KMS-11 (cell line): Measurements from ENCODE around the gene EGFL6.

Experiments
- H2AFZ ChIP-seq: fragments of 200-600 bp; sonication (generic); 2 replicates; pipeline ENCODE4 v1.6.1; 2016; ENCODE audit warnings: antibody characterized with exemption, mixed run types, low read depth
- H3K27ac ChIP-seq: fragments of 200-600 bp; sonication (generic); 2 replicates; pipeline ENCODE4 v1.6.1; 2016; ENCODE audit warnings: mild to moderate bottlenecking, mixed run types
- H3K27me3 ChIP-seq: fragments of 200-600 bp; sonication (generic); 2 replicates; pipeline ENCODE4 v1.6.1; 2017; ENCODE audit warnings: mild to moderate bottlenecking, low read depth, mixed run types, moderate library complexity; ENCODE audit not compliant: insufficient read depth
- H3K36me3 ChIP-seq: fragments of 200-600 bp; sonication (generic); 2 replicates; pipeline ENCODE4 v1.6.1; 2017; ENCODE audit warnings: mild to moderate bottlenecking, mixed run types; ENCODE audit not compliant: insufficient read depth
- H3K4me1 ChIP-seq: fragments of 200-600 bp; sonication (generic); 2 replicates; pipeline ENCODE4 v1.6.1; 2016; ENCODE audit warnings: mild to moderate bottlenecking, low read depth, mixed run types; ENCODE audit not compliant: poor library complexity, severe bottlenecking
- H3K4me2 ChIP-seq: fragments of 200-600 bp; sonication (generic); 2 replicates; pipeline ENCODE4 v1.7.0; 2016; ENCODE audit warnings: mild to moderate bottlenecking, mixed run types
- H3K4me3 ChIP-seq: fragments of 200-600 bp; sonication (generic); IDR thresholded peaks from 2 replicates; pipeline ENCODE4 v1.6.1; 2017; ENCODE audit warnings: low read depth, low read length, mixed read lengths; ENCODE audit not compliant: insufficient read depth
- H3K79me2 ChIP-seq: fragments of 200-600 bp; sonication (generic); 2 replicates; pipeline ENCODE4 v1.6.1; 2016; ENCODE audit warnings: low read depth, mixed run types; ENCODE audit not compliant: insufficient read depth
- H3K9ac ChIP-seq: fragments of 200-600 bp; sonication (generic); 2 replicates; pipeline ENCODE4 v1.6.1; 2016; ENCODE audit warnings: mild to moderate bottlenecking, mixed run types
- H4K20me1 ChIP-seq: fragments of 200-600 bp; sonication (generic); 2 replicates; pipeline ENCODE4 v1.6.1; 2016; ENCODE audit warnings: mild to moderate bottlenecking, mixed run types; ENCODE audit not compliant: insufficient read depth
- TF ChIP-seq, protein P1 (sequence below): fragments of 200-600 bp; sonication (generic); conservative IDR thresholded peaks from 2 replicates; pipeline ENCODE4 v1.6.1; 2017; ENCODE audit warnings: low read depth, mild to moderate bottlenecking, antibody characterized with exemption, low read length, moderate library complexity, mixed read lengths

The EGFL6 gene

DNA sequence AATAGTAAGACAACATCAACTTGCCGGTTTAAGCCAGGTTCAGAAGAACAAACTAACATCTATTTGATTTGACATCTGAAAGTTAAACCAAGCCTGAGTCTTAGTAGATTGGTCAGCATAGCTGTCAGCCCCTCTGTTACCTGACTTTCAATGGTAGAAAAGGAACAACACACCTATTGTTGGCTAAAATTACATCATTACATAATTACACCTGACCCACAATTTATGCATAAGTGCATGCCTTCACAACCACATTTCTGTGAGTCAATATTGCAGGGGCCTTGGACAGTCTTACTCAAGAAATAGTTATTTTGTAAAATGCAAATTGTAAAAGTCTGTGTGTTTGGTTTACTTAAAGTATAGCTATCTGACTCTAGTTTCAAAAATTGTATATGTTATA is 36.2 kb downstream of the EGFL6 start:
- no peaks in the 10 kb centered on the region for H4K20me1 ChIP-seq
- H3K27me3 ChIP-seq = no peaks in the 10 kb centered on the region
- H3K79me2 ChIP-seq = no peaks in the 10 kb centered on the region
- H3K4me1 ChIP-seq = no peaks in the 10 kb centered on the region
- H3K27ac ChIP-seq = no peak overlapping the region
- no peak overlapping the region for H3K4me2 ChIP-seq
- H3K9ac ChIP-seq = no peak overlapping the region
- no peak overlapping the region for H2AFZ ChIP-seq
- no peaks in the 10 kb centered on the region for H3K36me3 ChIP-seq
- TF ChIP-seq, protein P1, sequence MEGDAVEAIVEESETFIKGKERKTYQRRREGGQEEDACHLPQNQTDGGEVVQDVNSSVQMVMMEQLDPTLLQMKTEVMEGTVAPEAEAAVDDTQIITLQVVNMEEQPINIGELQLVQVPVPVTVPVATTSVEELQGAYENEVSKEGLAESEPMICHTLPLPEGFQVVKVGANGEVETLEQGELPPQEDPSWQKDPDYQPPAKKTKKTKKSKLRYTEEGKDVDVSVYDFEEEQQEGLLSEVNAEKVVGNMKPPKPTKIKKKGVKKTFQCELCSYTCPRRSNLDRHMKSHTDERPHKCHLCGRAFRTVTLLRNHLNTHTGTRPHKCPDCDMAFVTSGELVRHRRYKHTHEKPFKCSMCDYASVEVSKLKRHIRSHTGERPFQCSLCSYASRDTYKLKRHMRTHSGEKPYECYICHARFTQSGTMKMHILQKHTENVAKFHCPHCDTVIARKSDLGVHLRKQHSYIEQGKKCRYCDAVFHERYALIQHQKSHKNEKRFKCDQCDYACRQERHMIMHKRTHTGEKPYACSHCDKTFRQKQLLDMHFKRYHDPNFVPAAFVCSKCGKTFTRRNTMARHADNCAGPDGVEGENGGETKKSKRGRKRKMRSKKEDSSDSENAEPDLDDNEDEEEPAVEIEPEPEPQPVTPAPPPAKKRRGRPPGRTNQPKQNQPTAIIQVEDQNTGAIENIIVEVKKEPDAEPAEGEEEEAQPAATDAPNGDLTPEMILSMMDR = no peak
- H3K4me3 ChIP-seq = no peak overlapping the region

DNA sequence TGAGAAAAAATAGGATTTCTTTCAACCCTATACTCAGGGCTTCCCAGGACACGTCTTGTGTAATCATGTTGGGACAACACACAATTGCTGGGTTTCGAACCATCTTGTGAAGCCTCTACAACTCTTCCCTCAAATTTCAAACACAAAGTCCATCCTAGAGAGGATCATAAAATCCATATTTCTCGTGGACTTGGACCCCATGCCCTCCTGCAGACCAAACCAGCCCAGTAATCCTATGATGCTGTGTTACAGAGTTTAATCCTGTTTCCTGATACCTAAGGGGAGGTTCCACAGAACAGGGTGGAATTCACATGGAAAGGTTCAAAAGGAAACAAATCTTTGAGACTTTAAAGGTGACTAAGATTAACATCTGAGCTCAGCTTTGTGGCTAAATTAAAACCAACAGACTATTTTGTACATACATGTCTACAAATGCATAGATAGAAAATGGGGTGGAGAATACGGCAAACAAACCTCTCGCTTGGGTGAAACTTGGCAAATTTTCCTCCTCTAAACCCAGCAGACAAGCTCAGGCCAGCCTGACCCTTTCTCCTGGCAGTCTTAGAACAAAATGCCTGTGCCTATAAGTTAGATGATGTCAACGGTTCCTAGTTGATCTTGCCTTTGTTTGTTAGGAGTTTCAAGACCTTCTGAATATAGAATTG is 38.1 kb downstream of the EGFL6 start:
- Histone ChIP-seq H3K4me2 (no peak overlapping the region), H3K4me3 (no peak overlapping the region), H3K4me1 (no peaks in the 10 kb centered on the region), H3K9ac (no peak overlapping the region), H4K20me1 (no peaks in the 10 kb centered on the region), H2AFZ (no peak overlapping the region), H3K27me3 (no peaks in the 10 kb centered on the region), H3K36me3 (no peaks in the 10 kb centered on the region), H3K79me2 (no peaks in the 10 kb centered on the region), H3K27ac (no peak overlapping the region)
- TF ChIP-seq, protein P1 = no peak

DNA sequence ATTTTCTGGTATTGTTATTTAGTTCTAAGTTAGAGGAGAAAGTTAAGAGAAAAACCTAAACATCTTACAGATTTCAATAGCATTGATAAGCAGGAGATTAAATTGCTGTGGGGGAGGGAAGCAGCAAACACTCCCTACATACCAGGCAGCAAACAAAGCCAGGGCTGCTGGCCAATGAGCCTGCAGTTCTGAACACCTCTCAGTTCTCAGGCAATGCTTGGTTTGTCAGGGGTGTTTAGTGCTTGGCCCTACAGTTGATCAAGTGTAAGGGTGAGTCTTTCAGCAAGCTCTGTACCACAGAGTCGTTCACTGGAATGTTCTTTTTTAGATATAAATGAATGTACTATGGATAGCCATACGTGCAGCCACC is 38.6 kb downstream of the EGFL6 start:
- Histone ChIP-seq H4K20me1 (no peaks in the 10 kb centered on the region), H3K27me3 (no peaks in the 10 kb centered on the region), H3K36me3 (no peaks in the 10 kb centered on the region), H3K4me2 (no peak overlapping the region), H3K4me1 (no peaks in the 10 kb centered on the region), H2AFZ (no peak overlapping the region), H3K27ac (no peak overlapping the region), H3K79me2 (no peaks in the 10 kb centered on the region), H3K4me3 (no peak overlapping the region), H3K9ac (no peak overlapping the region)
- TF ChIP-seq, protein P1 = no peak

DNA sequence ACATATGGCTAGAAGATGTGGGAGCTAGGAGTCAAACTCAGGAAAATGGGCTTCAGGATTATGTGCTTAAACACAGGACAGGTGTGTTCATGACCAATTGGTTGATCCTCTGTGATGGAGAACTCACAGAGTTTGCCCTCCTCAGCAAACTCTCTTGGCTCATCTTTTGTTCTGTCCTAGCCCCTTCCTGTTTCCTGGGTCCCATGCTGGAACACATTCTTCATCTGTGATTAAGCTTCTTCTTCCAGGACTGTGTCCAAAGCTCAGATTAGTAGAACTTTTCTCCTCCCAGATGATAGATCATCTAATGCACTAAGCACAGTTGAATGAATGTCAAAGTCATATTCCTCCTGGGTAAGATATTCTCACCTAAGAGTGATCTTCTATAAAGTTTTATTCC is 44.8 kb downstream of the EGFL6 start:
- Histone ChIP-seq H3K27ac (no peak overlapping the region), H3K79me2 (no peaks in the 10 kb centered on the region), H4K20me1 (no peaks in the 10 kb centered on the region), H2AFZ (no peak overlapping the region), H3K9ac (no peak overlapping the region), H3K4me2 (no peak overlapping the region), H3K27me3 (no peaks in the 10 kb centered on the region), H3K4me3 (no peak overlapping the region), H3K4me1 (peaks cover 14% of the 10 kb centered on the region), H3K36me3 (no peaks in the 10 kb centered on the region)
- TF ChIP-seq, protein P1 = no peak
